CD4-positive, alpha-beta T cell treated with Interleukin-4 for 4 hours (primary cell): ENCODE data around the gene ORC6.
"Not testable (repeated sequence)": the region's sequence is repeated elsewhere in the genome, so short reads cannot be mapped to it uniquely, and the experiment has no call there.

Experiments used
- DNase-seq: peaks from one replicate; pipeline ENCODE4 v3.0.0-alpha.2; 2020

The ORC6 gene

DNA sequence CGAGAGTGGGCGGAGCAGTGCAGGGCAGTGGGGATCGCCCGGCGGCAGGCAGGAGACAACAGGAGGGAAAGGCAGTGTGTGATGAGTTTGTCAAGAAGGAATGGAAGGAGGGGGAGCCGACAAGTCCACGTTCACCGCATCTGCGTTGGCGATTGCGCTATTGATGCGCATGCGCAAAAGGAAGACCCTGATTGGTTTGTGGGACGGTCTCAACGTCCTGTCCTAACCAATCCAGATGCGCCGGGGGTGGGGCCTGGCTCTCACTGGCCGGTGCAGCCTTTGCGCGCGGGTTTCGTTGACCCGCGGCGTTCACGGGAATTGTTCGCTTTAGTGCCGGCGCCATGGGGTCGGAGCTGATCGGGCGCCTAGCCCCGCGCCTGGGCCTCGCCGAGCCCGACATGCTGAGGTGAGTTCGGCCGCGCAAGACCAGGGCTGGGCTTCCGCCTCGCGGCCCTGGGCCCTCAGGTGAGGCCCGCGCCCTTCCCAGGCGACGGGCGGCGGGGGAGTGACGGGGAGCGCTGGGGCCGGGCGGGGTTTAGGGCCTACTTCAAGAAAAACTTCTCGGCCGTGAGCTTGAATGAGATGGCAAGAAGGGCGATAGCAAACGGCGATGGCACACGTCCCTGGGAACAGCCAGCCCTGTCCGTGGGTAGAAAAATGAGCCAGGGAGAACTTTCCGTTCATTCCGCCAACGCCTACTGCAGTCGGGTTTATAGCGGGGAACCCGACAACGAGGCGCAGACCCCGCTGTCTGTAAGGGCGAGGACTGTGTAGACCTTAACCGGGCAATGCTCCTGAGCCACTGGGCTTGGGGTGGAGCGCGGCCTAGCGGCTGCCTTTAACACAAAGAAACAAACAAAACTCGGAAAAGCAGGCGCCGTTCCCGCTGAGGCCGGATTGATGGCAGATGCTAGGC, at the start of gene ORC6:
TSS of gene ORC6 (plus strand) at position 295 of the 916 bp plus-strand sequence. CDS start at position 342, 47 bp downstream.
- DNase-seq, result peak; percentile 95

- DNase-seq, result no peak
Observed at GRCh38 chr16:46648656-46649055, 40.8 kb upstream of the ORC6 start.

DNA sequence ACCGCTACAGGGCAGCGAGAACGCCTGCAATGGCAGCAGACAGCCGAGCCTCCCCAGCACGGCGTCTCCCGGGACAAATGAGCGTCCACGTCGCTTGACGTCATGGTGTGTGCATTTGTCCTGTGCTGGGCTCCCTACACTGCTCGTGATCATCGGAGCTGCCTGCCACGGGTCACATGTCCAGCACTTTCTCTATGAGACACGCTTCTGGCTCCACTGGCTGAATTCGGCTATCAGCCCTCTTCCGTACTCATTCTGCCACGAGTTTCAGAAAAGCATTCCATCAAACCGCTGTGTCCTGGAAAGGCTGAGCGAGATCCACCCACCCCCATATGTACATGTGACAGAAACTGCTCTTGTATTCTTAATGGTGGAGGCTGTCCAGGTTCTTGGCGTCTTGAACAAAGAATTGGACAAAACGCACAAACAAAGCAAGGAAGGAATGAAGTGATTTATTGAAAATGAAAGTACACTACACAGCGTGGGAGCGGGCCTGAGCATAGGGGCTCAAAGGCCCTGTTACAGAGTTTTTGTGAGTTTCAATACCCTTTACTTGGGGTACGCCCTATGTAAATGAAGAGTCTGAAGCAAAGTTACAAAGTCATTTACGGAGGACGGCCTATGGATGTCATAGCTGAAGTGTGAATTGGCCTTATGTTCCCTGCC, 39.7 kb upstream of the ORC6 start:
- DNase-seq, result no peak

DNA sequence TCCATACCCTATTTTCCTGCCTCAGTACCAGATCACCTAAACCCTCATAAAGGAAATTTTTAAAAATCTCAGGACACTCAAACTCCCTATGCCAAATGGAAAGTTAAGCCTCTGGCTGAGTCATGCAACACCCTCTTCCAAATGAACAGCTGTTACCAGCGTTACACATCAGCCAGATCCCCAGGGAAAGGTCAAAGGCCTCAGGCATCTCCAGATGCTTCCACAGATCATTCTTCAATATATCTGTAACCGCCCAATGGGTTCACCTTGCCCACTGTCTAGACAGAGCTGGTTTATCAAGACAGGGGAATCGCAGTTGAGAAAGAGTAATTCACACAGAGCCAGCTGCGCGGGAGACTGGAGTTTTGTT, 39.2 kb upstream of the ORC6 start:
- DNase-seq, result no peak

DNA sequence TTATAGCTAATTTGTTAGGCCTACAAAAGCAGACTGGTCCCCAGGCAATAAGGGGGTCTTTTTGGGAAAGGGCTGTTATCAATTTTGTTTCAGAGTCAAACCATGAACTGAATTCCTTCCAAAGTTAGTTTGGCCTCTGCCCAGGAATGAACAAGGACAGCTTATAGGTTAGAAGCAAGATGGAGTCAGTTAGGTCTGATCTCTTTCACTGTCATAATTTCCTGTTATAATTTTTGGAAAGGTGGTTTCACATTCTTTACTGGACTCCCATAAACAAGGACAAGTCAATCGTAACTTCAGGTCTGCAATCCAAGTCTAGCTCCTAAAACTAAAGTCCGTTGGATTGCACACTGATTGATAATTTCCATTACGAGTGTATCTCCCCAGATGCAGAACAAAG, 38.2 kb upstream of the ORC6 start:
- DNase-seq, result no peak

DNA sequence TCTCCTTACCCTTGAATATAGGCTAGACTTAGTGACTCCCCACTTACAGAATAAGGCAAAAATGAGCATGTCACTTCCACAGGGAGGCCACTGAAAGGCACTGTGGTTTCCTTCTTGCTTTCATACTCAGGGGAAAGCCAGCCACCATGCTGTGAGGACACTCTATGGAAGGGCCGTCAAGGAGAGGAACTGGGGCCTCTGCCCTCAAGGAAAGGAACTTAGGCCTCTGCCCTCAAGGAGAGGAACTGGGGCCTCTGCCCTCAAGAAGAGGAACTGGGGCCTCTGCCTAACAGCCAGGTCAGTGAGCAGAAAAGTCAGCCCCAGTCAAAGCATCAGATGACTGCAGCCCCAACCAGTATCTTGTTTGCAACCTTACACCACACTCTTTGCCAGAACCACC, 30.5 kb upstream of the ORC6 start:
- DNase-seq, result peak; percentile 31

GRCh38 chr16:46662123-46662522, 27.3 kb upstream of the ORC6 start:
- no peak for DNase-seq

- DNase-seq, result peak; percentile 61
Observed at GRCh38 chr16:46673320-46674013, 16.0 kb upstream of the ORC6 start.

DNA sequence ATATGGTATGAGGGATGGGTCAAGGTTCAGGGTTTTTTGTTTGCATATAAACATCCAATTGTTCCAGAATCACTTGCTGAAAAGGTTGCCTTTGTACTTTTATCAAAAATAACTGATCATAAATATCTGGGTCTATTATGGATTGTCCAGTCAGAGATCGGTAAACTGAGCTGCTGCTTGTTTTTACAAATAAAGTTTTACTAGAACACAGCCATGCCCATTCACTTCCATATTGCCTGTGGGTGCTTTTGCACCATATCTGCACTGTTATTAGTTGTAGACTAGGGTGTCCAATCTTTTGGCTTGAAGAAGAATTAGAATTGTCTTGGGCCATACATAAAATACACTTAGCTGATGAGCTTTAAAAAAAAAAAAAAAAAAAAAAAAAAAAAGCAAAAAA, 11.5 kb upstream of the ORC6 start:
- DNase-seq, result not testable (repeated sequence)

GRCh38 chr16:46681867-46682266, 7.6 kb upstream of the ORC6 start:
- DNase-seq, result not testable (repeated sequence)

- DNase-seq, result no peak
Observed at GRCh38 chr16:46686815-46687473, 2.5 kb upstream of the ORC6 start.

DNA sequence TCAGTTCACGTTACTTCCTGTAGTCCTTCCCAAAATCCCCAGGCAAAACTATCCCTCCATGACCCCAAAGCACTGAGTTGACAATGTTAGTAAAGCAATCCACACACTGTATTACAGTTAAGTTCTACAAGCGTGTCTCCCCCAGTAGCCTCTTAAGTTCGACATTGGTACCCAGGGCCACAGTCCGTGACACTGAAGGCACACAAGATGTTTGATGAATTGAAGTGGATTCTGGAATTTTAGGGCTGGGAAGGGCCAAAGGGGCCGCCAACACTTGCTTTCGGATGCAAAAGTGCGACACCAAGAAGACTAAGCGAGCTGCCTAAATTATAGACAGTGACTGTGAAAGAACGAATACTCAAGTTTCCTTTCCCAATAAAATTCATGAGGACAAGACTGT, 2.0 kb upstream of the ORC6 start:
- DNase-seq, result no peak

DNA sequence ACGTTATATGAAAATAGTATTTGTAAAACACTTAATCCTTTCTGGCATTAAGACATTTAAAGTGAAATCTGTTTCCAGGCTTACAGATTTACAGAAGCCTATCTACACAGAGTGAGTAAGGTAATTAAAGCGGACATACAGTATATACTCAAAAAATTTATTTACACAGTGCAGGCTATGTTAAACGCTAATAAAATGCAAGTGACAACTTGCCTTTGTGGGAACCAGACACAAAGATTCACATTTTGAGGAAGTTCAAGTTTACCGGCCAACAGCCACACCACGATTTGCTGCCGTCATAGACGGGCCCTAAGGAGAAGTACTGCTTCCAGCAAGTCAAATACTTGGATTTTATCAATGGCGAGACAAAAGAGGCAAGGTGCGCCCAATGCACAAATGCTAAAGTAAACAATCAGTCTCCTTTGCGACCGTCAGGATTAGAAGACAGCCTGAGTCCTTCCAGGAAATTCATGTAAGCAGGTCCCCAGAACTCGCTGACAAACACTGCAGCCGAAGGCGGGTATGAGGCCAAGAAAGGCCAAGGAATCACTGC, 1.3 kb upstream of the ORC6 start:
- no peak for DNase-seq

- peak; percentile 99 for DNase-seq
Observed at GRCh38 chr16:46688654-46689364, 650 bp upstream of the ORC6 start, which contains the start of gene VPS35. Gene VPS35, minus strand, starts transcription at chr16:46689178. Its CDS starts 45 bp downstream, at chr16:46689133.

DNA sequence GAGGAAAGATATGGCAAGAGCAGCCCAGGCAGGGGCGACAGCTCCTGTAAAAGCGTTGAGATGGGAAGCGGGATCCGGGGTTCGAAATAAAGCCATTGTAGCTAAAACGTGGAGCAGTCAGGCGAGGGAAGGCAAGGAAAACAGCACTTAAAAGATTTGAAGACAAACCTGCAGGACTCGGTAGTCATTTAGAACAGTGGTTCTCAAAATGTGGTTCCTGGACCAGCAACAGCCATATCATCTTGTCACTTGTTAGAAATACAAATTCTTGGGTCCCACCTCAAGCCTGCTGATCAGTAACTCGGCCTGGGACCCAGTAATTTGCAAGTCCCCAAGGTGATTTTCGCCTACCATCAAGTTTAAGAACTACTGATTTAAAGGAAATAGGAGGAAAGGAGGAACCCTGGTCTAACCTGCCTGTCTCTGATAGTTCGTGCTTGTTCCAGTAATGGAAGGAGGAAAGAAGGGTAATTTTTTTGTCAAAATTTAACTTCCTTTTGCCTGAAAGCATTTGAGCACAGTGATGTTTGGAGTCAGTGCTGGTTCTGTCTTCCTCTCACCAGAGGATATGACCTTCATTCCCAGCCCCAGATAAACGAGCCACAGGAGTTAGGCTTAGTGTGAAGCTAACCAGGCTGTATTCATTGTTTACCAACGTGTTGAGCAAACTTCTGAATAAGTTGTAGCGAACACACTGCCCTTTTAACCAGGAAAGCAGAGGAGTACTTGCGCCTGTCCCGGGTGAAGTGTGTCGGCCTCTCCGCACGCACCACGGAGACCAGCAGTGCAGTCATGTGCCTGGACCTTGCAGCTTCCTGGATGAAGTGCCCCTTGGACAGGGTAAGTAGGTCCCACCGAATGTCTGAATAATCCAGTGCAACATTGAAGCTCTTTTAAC, 1.1 kb downstream of the ORC6 start:
- DNase-seq, result no peak

- DNase-seq, result no peak
Observed at GRCh38 chr16:46691726-46692125, 2.3 kb downstream of the ORC6 start.

DNA sequence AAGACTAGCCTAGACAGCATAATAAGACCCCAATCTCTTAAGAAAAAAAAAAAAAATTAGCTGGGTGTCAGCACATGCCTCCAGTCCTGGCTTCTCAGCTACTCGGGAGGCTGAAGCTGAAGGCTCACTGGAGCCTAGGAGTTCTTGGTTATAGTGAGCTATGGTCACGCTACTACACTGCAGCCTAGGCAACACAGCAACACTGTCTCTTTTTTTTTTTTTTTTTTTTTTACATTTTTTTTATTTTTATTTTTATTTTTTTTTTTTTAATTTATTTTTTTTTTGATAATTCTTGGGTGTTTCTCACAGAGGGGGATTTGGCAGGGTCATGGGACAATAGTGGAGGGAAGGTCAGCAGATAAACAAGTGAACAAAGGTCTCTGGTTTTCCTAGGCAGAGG, 4.1 kb downstream of the ORC6 start:
- DNase-seq, result no peak

DNA sequence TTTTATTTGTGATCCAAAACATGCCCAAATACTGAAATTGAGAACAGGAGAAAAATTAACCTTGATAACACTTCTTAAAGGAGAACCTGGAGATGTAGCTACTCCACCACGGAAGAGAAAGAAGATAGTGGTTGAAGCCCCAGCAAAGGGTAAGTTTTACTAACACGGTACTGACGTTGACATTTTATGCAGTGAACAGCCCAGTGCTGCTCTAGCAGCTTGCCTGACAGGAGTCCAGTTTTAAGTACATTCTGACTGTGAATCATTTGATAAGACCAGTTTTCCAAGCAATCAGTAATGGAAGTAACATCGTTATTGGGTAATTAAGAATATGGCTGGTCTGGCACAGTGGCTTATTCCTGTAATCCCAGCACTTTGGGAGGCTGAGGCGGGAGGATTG, 6.5 kb downstream of the ORC6 start:
- no peak for DNase-seq

GRCh38 chr16:46696957-46697356, 7.5 kb downstream of the ORC6 start:
- no peak for DNase-seq

DNA sequence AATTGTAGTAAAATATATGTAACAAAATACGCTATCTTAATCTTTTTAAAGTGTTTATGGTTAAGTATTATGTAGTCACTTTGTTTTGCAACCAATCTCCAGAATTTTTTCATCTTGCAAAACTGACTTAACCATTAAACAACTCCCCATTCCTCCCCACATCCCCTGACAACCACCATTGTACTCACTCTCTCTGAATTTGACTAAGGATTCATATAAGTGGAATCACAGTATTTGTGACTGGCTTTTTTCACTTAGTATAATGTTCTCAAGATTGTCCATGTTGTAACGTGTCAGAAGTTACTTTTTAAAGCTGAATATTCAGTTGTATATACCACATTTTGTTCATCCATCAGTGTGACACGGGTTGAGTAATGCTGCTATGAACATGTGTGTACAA, 10.6 kb downstream of the ORC6 start:
- no peak for DNase-seq

DNA sequence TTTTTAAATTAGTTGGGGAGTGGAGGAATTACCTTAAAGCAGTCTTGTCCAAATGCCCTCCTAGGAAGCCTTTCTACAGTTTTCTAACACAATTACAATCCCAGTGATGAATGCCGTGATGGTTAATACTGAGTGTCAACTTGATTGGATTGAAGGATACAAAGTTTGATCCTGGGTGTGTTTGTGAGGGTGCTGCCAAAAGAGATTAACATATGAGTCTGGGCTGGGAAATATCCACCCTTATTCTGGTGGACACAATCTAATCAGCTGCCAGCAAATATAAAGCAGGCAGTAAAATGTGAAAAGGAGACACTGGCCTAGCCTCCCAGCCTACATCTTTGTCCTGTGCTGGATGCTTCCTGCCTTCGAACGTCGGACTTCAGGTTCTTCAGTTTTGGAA, 12.2 kb downstream of the ORC6 start:
- DNase-seq, result no peak
